Ovary (tissue), 3 donors: ENCODE measurements around the gene HECW1.
"Not testable (repeated sequence)": the region's sequence is repeated elsewhere in the genome, so short reads cannot be mapped to it uniquely, and the experiment has no call there.

Experiments
- CTCF ChIP-seq, 3 donors: fragments of 450-650 bp in 2 of 3; fragments of 200-600 bp in 1 of 3; IDR thresholded peaks; one replicate each; pipeline versions ENCODE4 v1.5.1 to v1.8.0; 2016 to 2022; ENCODE audit warnings: antibody characterized with exemption in 3 of 3, mild to moderate bottlenecking in 1 of 3
- POLR2A ChIP-seq: fragments of 450-650 bp; IDR thresholded peaks from one replicate; pipeline ENCODE4 v1.6.1; 2017; ENCODE audit warnings: antibody characterized with exemption, mild to moderate bottlenecking, moderate library complexity
- donor health status: DM: no; HTN: no; CAD: no.

- TF ChIP-seq CTCF (IDR thresholded peaks at IDR 0.05); POLR2A: not testable (repeated sequence)
Observed at GRCh38 chr7:43345696-43346095, 233.2 kb downstream of the HECW1 start.
